AG04450 (cell line): ENCODE data around the gene CPE. TPM values are rescaled to one million over a fixed set of nuclear protein-coding genes. Genes with fewer than 3 reads are reported as not detected.
A peak's percentile ranks its signal among the peaks of the same experiment; 100 is the strongest.

Source experiments
- CTCF ChIA-PET: fragments of 300-600, 350-600 bp; formaldehyde crosslinking; extraction: SDS; loops from one replicate; lab custom pipeline; 2022; ENCODE audit warnings: antibody characterized with exemption, inconsistent platforms; lab: Charles Lee
- POLR2A ChIA-PET: fragments of 350-600 bp; formaldehyde crosslinking; extraction: SDS; loops from one replicate; lab custom pipeline; 2021; ENCODE audit warnings: antibody characterized with exemption, inconsistent platforms; lab: Yijun Ruan, JAX
- DNase-seq: peaks from one replicate; pipeline ENCODE4 v3.0.0-alpha.2; 2011; ENCODE audit warnings: low read depth, low spot score
- H3K27ac ChIP-seq: one replicate; pipeline ENCODE4 v1.5.1; 2012; ENCODE audit warnings: low read depth, low read length, control low read depth
- H3K27me3 ChIP-seq: one replicate; pipeline ENCODE4 v1.6.0; 2012; ENCODE audit warnings: low read length; ENCODE audit not compliant: control insufficient read depth, insufficient read depth
- H3K4me3 ChIP-seq: 2 replicates; pipeline ENCODE4 v1.5.1; 2011; ENCODE audit warnings: mild to moderate bottlenecking, low read depth, low read length, control low read depth
- H3K9me3 ChIP-seq: 2 replicates; pipeline ENCODE4 v1.5.1; 2012; ENCODE audit warnings: low read length; ENCODE audit not compliant: control insufficient read depth, insufficient read depth
- CTCF ChIP-seq: IDR thresholded peaks from 2 replicates; pipeline ENCODE4 v1.5.1; 2011; ENCODE audit warnings: low read depth, low read length, control low read depth, inconsistent platforms
- polyA plus RNA-seq: library from polyadenylated mRNA; depleted of rRNA; stranded (reverse); fragments of >200 nt; gene quantifications from 2 replicates; pipeline ENCODE4 v1.2.3, GENCODE V29; 2011

CPE gene
- polyA plus RNA-seq, 1 experiment, result 11.8 TPM

DNA sequence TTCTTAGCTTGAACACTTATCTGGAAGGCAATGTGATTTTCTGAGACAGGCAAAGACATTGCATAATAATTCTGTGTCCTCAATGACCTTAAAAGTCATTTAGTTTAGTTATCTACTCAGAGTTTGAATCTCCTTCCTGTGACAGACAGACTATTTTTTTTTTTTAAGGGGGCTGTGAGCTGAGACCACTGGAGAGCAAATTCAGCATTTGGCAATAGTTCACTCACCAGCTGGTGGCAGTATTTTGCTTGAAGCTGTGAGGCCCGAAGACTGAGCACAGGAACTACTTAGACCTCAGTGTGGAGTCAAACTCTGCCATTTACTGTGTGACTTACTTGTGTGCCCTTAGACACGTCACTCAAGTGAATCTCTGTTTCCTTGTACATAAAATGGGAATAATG is 22.9 kb upstream of the CPE start:
- DNase-seq, result no peak
- H3K9me3 ChIP-seq, result no peaks in the 10 kb centered on the region
- TF ChIP-seq CTCF, result peak; percentile 59
- H3K27ac ChIP-seq, result no peak overlapping the region
- POLR2A ChIA-PET, result no interaction called here
- H3K4me3 ChIP-seq, result no peak overlapping the region
- CTCF ChIA-PET, result interaction anchor here (0.9 to 2.7 kb wide), 7 partner anchors 9 to 225 kb away, joined by 3 to 15 read pairs (median 5); no protein-coding TSS in a partner anchor
- no peaks in the 10 kb centered on the region for H3K27me3 ChIP-seq

DNA sequence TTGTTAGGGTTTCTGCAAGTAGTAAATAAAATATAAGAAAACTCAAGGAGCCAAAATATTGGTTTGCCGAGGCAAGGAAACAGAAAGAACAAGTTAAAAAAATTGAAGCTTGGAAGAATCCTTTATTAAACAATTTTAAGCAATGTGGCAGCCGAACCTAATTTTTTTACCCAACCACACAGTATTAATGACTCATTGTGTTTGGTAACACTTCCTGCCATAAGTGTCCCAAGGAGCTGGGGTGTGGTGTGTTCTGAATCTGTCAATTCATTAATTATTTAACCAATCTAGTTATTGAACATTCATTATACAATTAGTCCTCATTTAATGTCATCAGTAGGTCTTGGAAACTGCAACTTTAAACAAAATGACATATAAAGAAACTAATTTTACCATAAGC is 19.3 kb upstream of the CPE start:
- no peak for TF ChIP-seq CTCF
- Histone ChIP-seq H3K9me3 (no peaks in the 10 kb centered on the region), H3K27ac (no peak overlapping the region), H3K27me3 (peaks cover 2% of the 10 kb centered on the region), H3K4me3 (no peak overlapping the region)
- CTCF ChIA-PET, result interaction anchor here (0.6 to 0.9 kb wide), 3 partner anchors 10 to 246 kb away, joined by 3 read pairs; no protein-coding TSS in a partner anchor
- no peak for DNase-seq
- POLR2A ChIA-PET, result interaction anchor here (0.6 kb wide), 1 partner anchor 1809 kb away, joined by 4 read pairs; no protein-coding TSS in a partner anchor

DNA sequence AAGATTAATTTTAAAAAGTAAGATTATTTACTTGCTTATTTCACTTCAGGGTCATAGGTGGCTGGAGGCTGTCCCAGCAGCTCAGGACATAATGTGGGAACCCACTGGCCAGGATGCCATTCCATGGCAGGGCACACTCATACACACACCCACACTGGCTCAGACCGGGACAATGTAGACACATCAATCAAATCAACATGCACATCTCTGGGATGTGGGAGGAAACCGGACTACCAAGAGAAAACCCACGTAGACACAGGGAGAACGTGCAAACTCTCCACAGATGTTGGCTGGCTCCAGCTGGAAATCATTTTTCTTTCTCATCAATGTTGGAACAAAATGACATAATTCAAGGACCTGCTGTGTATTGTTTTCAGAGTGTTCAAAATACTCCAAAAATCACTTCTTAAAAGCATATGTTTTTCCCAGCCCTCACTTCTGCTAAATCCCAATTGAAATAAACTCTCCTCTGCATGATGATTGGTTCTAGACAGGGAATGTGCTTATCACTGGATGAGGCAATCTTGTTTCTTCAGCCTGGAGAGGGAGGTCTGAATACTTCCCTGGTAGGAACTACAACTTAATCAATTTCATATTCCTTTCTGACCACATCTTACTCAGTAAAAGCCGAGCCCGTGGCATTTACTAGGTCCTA is 18.6 kb upstream of the CPE start:
- no peaks in the 10 kb centered on the region for H3K9me3 ChIP-seq
- TF ChIP-seq CTCF, result no peak
- H3K27me3 ChIP-seq, result peaks cover 2% of the 10 kb centered on the region
- H3K27ac ChIP-seq, result no peak overlapping the region
- no peak for DNase-seq
- POLR2A ChIA-PET, result interaction anchor here (0.6 kb wide), 1 partner anchor 1810 kb away, joined by 4 read pairs; no protein-coding TSS in a partner anchor
- CTCF ChIA-PET, result interaction anchor here (0.6 to 0.7 kb wide), 2 partner anchors 11 to 247 kb away, joined by 3 read pairs; no protein-coding TSS in a partner anchor
- no peak overlapping the region for H3K4me3 ChIP-seq

- H3K27ac ChIP-seq, result no peak overlapping the region
- no peak for DNase-seq
- H3K9me3 ChIP-seq, result no peaks in the 10 kb centered on the region
- no peak overlapping the region for H3K4me3 ChIP-seq
- H3K27me3 ChIP-seq, result peaks cover 2% of the 10 kb centered on the region
- ChIA-PET CTCF (no interaction called here), POLR2A (no interaction called here)
- no peak for TF ChIP-seq CTCF
Observed at GRCh38 chr4:165360985-165361670, 17.7 kb upstream of the CPE start.

DNA sequence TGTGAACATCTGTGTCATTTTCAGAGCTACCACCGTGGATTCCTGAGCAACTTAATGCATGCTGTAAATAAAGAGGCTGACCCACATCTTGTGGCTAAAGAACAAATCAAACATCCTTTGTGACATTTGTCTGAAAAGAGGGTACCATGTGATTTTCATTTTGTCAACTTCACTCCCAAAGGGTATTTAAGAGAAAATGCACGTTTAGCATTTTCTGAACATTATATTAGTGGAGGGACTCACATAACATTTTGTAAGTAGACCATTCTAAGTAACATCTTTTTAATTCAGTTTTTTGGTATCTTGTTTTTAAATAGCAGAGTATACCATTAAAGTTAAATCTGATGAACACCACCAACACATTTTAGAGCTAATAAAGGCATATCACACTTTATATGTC is 17.0 kb upstream of the CPE start:
- POLR2A ChIA-PET, result no interaction called here
- peaks cover 2% of the 10 kb centered on the region for H3K27me3 ChIP-seq
- no peak overlapping the region for H3K27ac ChIP-seq
- TF ChIP-seq CTCF, result no peak
- H3K9me3 ChIP-seq, result no peaks in the 10 kb centered on the region
- DNase-seq, result no peak
- CTCF ChIA-PET, result no interaction called here
- no peak overlapping the region for H3K4me3 ChIP-seq
